ENCODE results near the gene EXOSC2. TPM values are rescaled to one million over a fixed set of nuclear protein-coding genes. Genes with fewer than 3 reads are reported as not detected.

Gene EXOSC2
- total RNA-seq, 1 experiment from 2014 or later = 41.0 TPM

DNA sequence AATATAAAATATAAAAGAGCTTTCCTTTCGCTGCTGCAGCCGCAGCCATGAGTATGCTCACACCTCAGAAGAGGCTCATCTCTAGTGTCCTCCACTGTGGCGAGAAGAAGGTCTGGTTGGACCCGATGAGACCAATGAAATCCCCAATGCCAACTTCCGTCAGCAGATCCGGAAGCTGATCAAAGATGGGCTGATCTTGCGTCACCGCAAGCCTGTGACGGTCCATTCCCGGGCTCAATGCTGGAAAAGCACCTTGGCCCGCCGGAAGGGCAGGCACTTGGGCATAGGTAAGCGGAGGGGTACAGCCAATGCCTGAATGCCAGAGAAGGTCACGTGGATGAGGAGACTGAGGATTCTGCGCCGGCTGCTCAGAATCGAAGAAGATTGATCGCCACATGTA is 41.8 kb upstream of the EXOSC2 start:
- TF ChIP-seq, protein P1, sequence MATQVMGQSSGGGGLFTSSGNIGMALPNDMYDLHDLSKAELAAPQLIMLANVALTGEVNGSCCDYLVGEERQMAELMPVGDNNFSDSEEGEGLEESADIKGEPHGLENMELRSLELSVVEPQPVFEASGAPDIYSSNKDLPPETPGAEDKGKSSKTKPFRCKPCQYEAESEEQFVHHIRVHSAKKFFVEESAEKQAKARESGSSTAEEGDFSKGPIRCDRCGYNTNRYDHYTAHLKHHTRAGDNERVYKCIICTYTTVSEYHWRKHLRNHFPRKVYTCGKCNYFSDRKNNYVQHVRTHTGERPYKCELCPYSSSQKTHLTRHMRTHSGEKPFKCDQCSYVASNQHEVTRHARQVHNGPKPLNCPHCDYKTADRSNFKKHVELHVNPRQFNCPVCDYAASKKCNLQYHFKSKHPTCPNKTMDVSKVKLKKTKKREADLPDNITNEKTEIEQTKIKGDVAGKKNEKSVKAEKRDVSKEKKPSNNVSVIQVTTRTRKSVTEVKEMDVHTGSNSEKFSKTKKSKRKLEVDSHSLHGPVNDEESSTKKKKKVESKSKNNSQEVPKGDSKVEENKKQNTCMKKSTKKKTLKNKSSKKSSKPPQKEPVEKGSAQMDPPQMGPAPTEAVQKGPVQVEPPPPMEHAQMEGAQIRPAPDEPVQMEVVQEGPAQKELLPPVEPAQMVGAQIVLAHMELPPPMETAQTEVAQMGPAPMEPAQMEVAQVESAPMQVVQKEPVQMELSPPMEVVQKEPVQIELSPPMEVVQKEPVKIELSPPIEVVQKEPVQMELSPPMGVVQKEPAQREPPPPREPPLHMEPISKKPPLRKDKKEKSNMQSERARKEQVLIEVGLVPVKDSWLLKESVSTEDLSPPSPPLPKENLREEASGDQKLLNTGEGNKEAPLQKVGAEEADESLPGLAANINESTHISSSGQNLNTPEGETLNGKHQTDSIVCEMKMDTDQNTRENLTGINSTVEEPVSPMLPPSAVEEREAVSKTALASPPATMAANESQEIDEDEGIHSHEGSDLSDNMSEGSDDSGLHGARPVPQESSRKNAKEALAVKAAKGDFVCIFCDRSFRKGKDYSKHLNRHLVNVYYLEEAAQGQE (IDR thresholded peaks at IDR 0.05; ENCODE audit: insufficient read depth in 1 of 2, low read depth in 2 of 2, low read length in 1 of 2) = no peak
- TF ChIP-seq TCF7L2 (IDR thresholded peaks at IDR 0.05; ENCODE audit: low read depth, low read length) = no peak
- no peak for TF ChIP-seq POLR2AphosphoS5 (IDR thresholded peaks at IDR 0.05; ENCODE audit: low read depth, low read length)
- no peak for TF ChIP-seq SIN3A (IDR thresholded peaks at IDR 0.05; ENCODE audit: borderline replicate concordance, insufficient read depth, low read depth, low read length)
- TF ChIP-seq, protein P2, sequence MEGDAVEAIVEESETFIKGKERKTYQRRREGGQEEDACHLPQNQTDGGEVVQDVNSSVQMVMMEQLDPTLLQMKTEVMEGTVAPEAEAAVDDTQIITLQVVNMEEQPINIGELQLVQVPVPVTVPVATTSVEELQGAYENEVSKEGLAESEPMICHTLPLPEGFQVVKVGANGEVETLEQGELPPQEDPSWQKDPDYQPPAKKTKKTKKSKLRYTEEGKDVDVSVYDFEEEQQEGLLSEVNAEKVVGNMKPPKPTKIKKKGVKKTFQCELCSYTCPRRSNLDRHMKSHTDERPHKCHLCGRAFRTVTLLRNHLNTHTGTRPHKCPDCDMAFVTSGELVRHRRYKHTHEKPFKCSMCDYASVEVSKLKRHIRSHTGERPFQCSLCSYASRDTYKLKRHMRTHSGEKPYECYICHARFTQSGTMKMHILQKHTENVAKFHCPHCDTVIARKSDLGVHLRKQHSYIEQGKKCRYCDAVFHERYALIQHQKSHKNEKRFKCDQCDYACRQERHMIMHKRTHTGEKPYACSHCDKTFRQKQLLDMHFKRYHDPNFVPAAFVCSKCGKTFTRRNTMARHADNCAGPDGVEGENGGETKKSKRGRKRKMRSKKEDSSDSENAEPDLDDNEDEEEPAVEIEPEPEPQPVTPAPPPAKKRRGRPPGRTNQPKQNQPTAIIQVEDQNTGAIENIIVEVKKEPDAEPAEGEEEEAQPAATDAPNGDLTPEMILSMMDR (IDR thresholded peaks at IDR 0.05) = no peak
- H3K36me3 ChIP-seq (ENCODE audit: control insufficient read depth, insufficient read depth, low read length) = no peaks in the 10 kb centered on the region
- in situ Hi-C loops (cut with HindIII; ENCODE audit: low pct_unique_long_range_greater_than_20kb, low sequenced_read_pairs) (no loop called here), intact Hi-C loops (cut with micrococcal nuclease; ENCODE audit: unreplicated experiment) (no loop called here)
- H3K27ac ChIP-seq (ENCODE audit: low read length) = no peak overlapping the region
- H3K27me3 ChIP-seq (ENCODE audit: control insufficient read depth, insufficient read depth, low read length) = no peaks in the 10 kb centered on the region
- ChIA-PET POLR2A (no interaction called here), CTCF (no interaction called here)
- ATAC-seq (no peak), DNase-seq (ENCODE audit: low read depth, low spot score) (no peak)
- no peaks in the 10 kb centered on the region for H3K4me1 ChIP-seq (ENCODE audit: control insufficient read depth, insufficient read depth, low read length)
- no TSS peak for BruUV-seq (replicated peaks)
- H3K4me3 ChIP-seq (ENCODE audit: low read depth in 2 of 2, low read length in 2 of 2) = no peak overlapping the region
- H3K9me3 ChIP-seq (ENCODE audit: control insufficient read depth, insufficient read depth, low read depth, low read length) = no peaks in the 10 kb centered on the region

DNA sequence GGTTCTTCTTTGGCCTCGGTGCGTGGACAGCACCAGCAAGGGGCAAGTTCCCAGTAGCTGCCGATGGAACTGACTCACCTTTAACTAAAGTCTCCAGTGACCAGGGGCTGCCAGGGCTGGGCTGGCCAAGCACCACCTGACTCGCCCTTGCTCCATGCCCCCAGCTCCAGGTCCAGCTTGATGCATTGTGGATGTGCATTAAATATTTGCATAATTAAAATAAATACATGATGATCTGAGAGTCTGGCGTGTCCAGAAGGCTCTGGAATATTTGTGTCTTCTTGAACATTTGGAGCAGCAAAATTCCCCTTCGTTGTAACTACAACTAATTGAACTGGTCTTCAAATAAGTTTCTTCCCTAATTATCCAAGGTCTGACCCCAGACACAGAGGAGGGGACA is 38.7 kb upstream of the EXOSC2 start:
- Histone ChIP-seq H3K27ac (ENCODE audit: low read length) (no peak overlapping the region), H3K4me1 (ENCODE audit: control insufficient read depth, insufficient read depth, low read length) (no peaks in the 10 kb centered on the region), H3K27me3 (ENCODE audit: control insufficient read depth, insufficient read depth, low read length) (no peaks in the 10 kb centered on the region; the same call in 1 of the 2 replicates), H3K9me3 (ENCODE audit: control insufficient read depth, insufficient read depth, low read depth, low read length) (no peaks in the 10 kb centered on the region), H3K36me3 (ENCODE audit: control insufficient read depth, insufficient read depth, low read length) (no peaks in the 10 kb centered on the region), H3K4me3 (ENCODE audit: low read depth in 2 of 2, low read length in 2 of 2) (no peak overlapping the region)
- ChIA-PET CTCF (no interaction called here), POLR2A (no interaction called here)
- intact Hi-C loops (cut with micrococcal nuclease; ENCODE audit: unreplicated experiment) = no loop called here
- DNase-seq (ENCODE audit: low read depth, low spot score) (no peak), ATAC-seq (no peak)
- in situ Hi-C loops (cut with HindIII; ENCODE audit: low pct_unique_long_range_greater_than_20kb, low sequenced_read_pairs) = no loop called here
- TF ChIP-seq TCF7L2 (IDR thresholded peaks at IDR 0.05; ENCODE audit: low read depth, low read length) (no peak), POLR2AphosphoS5 (IDR thresholded peaks at IDR 0.05; ENCODE audit: low read depth, low read length) (no peak), SIN3A (IDR thresholded peaks at IDR 0.05; ENCODE audit: borderline replicate concordance, insufficient read depth, low read depth, low read length) (no peak)
- TF ChIP-seq, protein P1 (IDR thresholded peaks at IDR 0.05; ENCODE audit: insufficient read depth in 1 of 2, low read depth in 2 of 2, low read length in 1 of 2) = no peak
- TF ChIP-seq, protein P2 (IDR thresholded peaks at IDR 0.05) = no peak
- BruUV-seq (replicated peaks) = no TSS peak
